ENCODE data around the gene NEU3.
"Not testable (repeated sequence)": the region's sequence is repeated elsewhere in the genome, so short reads cannot be mapped to it uniquely, and the experiment has no call there.

Gene NEU3

GRCh38 chr11:74988541-74989259 lies at the start of gene NEU3:
TSS of gene NEU3 (plus strand) at chr11:74988933. CDS start at chr11:74989061, 128 bp downstream.
- in situ Hi-C loops (cut with HindIII; ENCODE audit: low sequenced_read_pairs): no loop called here

- in situ Hi-C loops (cut with HindIII; ENCODE audit: low sequenced_read_pairs): no loop called here
Measured at GRCh38 chr11:74941492-74941891, 47.2 kb upstream of the NEU3 start.

DNA sequence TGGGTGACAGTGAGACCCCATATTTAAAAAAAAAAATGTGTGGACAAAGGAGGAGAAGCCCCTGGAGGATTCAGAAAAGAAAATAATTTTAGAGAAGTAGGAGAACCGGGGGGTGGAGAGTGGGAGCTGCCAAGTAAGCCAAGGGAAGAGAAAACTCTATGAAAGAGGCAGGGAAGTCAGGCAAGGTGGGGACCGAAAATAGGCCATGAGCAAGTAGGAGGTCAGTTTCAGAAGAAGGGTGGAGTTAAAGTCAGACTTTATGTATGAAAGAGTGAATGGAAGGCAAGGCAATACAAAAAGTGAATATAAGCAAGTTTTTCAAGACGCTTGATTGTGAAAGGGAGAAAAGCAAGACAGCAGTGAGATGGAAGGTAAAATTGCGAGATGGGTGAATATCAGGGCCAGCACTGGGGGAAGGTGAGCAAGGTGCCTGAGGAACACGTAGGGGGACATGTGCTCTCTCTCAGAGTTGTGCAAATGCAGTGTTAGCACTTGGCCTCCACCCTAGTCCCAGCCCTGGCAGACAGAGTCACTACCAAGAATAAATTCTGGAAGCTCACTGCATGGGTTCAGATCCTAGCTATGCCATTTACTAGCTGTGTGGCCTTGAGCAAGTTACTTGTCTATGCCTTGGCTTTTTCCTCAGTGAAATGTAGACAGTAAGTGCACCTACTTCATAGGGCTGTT lies 46.5 kb upstream of the NEU3 start:
- in situ Hi-C loops (cut with HindIII; ENCODE audit: low sequenced_read_pairs): no loop called here

- in situ Hi-C loops (cut with HindIII; ENCODE audit: low sequenced_read_pairs): no loop called here
Measured at GRCh38 chr11:74948546-74948897, 40.2 kb upstream of the NEU3 start.

- in situ Hi-C loops (cut with HindIII; ENCODE audit: low sequenced_read_pairs): no loop called here
Measured at GRCh38 chr11:74948898-74949752, 39.6 kb upstream of the NEU3 start, which contains the start of the genes SPCS2 and XRRA1. TSS of gene SPCS2 (plus strand) at chr11:74949266. CDS start at chr11:74949286, 20 bp downstream. TSS of gene XRRA1 (minus strand) at chr11:74949091. CDS start at chr11:74940878, 8,213 bp downstream.

DNA sequence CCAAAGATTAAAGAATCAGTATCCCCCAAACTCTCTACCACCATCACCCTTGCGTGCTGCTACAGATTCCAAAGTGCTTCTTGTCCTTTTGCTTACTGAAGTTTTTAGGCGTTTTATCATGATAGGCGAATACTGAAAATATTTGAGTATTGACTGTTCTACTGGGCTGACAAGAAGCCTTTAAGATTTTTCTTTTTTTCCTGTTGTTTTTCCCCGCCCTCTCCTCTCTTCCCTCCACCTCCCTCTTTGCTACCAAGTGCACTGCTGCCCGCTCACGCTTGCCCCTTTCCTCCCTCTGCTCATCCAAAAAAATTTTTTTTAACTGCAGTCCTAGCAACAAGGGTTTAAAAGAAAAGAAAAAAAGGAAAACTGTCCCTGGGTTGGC lies 39.0 kb upstream of the NEU3 start:
- in situ Hi-C loops (cut with HindIII; ENCODE audit: low sequenced_read_pairs): no loop called here

GRCh38 chr11:74950374-74950969 lies 38.3 kb upstream of the NEU3 start:
- in situ Hi-C loops (cut with HindIII; ENCODE audit: low sequenced_read_pairs): no loop called here

DNA sequence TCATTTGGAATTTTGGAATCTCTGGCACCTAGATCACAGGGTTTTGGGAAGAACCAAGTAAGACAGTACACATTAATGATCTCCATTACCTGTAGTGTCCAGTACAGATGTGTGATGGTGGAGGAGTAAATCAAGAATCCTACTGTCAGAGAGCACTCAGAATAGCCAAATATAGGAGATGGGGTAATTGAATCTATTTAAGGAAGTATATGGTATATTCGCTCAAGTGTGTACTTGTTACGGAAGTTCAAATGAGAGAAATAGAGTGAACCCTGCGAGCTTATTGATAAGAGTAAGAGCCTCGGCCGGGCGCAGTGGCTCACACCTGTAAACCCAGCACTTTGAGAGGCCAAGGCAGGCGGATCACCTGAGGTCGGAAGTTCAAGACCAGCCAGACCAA lies 37.5 kb upstream of the NEU3 start:
- in situ Hi-C loops (cut with HindIII; ENCODE audit: low sequenced_read_pairs): no loop called here

DNA sequence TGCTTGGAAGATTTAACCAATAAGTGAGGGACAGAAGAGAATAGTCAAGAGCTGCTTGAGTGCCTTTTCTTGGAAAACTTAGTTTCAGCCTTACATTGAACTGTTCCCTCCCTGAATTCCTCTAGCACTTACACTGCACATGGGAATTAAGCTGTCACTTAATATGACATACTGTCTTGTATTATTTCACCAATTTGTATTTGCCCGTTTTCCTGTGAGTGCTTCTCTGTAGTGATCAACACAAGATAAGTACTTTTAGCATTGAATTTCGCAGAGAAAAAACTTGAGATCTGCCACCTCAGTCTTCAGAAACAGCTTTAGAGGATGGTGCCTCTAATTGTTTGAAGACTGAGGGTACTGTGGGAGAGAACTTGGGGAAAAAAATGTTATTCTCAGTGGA lies 36.0 kb upstream of the NEU3 start:
- in situ Hi-C loops (cut with HindIII; ENCODE audit: low sequenced_read_pairs): no loop called here

DNA sequence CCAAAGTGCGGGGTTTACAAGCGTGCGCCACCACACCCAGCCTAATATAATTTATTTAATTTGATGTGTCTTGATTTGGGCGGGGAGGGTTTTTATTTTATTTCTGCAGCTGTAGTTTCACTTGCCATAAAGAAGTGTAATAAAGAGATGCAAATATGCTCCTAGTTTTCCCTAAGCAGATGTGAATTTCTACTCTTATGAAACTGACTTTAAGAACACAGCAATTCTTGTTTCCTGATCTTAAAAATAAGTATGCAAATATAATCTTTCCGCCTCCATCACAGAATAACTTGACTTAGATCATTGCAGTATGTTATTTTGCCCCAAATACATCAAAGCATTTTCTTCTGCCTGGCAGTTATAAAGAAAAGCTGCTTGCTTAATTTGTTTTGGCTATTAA lies 35.3 kb upstream of the NEU3 start:
- in situ Hi-C loops (cut with HindIII; ENCODE audit: low sequenced_read_pairs): no loop called here

DNA sequence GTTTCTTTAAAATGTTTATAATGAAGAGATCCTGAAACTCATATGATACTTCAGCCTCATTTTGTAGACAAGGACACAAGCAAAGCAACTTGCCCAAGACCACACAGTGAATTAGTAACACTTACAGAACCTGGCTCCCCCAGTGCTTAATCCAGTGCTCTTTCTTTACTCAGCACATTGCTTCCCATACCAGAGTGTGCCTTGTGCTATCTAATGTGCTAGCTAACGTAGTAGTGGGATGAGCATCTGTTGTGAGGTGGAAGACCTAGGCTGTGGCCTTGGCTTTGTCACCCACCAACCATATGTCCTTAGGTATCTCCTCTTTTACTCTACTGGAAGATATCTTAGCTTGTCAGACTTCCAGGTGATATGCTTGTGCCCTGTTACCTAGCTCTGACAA lies 34.5 kb upstream of the NEU3 start:
- in situ Hi-C loops (cut with HindIII; ENCODE audit: low sequenced_read_pairs): no loop called here

GRCh38 chr11:74956397-74957015 lies 32.2 kb upstream of the NEU3 start:
- in situ Hi-C loops (cut with HindIII; ENCODE audit: low sequenced_read_pairs): no loop called here

DNA sequence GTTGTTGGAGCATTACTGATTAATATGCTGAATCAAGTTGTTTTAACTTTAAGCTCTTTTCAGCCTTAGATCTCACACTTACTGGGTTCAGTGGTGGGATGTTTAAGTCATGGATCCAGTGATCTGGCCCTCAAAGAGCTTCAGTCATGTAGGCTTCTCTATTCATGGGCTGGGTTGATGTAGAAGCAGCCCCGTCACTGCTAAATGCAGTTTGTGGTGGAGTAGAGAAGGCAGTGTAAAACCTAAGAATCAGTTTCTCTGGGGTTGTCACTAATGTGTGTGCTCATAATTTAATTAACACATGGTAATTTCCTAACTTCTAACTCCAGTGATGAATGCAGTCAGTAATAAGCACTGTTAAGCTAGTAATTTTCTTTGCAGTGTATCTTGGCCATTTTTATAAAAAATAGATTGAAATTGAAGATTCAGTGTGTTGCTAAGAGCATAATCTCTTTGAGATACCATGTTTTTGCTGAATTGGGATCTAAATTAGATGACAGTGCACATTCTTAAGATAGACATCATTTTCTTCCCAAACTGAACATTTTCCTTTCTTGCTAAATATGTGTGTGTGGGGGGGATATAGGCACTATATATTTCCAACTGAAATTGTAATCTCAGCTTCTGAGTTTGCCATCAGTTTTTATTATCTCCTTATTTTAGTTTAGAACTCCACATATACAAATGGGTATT lies 30.6 kb upstream of the NEU3 start:
- in situ Hi-C loops (cut with HindIII; ENCODE audit: low sequenced_read_pairs): no loop called here

DNA sequence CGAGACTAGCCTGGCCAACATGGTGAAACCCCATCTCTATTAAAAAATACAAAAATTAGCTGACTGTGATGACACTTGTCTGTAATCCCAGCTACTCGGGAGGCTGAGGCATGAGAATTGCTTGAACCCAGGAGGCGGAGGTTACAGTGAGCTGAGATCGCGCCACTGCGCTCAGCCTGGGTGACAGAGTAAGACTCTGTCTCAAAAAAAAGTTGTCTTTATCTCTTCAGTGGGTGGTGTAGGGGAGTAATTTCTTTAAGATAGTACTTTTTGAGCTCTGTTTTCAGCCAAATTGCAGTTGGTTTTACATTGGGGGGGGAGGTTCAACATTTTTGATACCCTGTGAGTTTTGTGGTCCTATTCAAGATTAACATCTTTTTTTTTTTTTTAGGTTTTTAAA lies 28.6 kb upstream of the NEU3 start:
- in situ Hi-C loops (cut with HindIII; ENCODE audit: low sequenced_read_pairs): not testable (repeated sequence)

DNA sequence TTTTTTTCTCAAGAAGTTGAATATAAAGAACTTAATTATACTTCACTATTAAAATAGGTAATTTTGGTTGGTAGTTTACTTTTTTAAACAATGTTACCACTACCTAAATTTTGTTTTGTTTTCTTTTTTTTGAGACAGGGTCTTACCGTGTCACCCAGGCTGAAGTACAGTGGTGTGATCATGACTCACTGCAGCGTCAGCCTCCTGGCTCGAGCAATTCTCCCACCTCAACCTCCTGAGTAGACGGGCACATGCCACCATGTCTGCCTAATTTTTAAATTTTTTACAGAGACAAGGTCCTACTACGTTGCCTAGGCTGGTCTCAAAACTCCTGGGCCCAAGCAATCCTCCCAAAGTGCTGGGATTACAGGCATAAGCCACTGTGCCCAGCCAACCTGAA lies 22.1 kb upstream of the NEU3 start:
- in situ Hi-C loops (cut with HindIII; ENCODE audit: low sequenced_read_pairs): no loop called here

DNA sequence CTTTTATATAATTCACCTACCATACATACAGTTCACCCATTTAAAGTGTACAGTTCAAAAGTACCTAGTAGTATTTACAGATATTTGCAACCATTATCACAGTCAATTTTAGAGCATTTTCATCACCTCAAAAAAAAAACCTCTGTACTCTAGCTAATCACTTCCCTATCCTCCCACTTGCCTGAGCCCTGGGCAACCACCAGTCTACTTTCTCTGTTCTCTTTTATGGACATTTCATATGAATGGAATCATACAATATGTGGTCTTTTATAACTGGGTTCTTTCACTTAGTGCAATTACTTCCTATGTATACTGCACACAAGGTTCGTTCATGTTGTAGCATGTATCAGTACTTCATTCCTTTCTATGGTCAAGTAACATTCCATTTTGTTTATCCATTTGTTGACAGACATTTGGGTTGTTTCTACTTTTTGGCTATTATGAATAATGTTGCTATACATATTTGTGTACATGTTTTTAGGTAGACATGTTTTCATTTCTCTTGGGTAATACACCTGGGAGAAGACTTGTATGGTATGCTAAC lies 17.8 kb upstream of the NEU3 start:
- in situ Hi-C loops (cut with HindIII; ENCODE audit: low sequenced_read_pairs): no loop called here

DNA sequence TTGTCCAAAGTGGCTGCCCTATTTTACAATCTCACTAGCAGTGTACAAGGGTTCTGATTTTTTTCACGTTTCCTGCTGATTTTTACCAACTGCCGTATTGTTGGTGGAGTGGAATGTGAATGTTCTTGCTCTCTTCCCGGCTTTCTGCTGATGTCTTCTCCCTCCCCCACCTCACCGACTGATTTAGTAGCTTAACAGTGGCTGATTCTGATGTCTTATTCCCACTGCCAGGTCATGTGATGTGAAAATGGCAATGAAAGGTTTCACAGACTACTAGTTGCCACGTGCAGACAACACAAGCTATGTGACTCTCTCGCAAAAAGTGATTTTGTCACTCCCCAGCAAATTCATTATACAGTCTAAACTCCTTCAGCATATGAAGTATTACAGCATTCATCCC lies 17.3 kb upstream of the NEU3 start:
- in situ Hi-C loops (cut with HindIII; ENCODE audit: low sequenced_read_pairs): no loop called here

- in situ Hi-C loops (cut with HindIII; ENCODE audit: low sequenced_read_pairs): no loop called here
Measured at GRCh38 chr11:74978041-74978440, 10.7 kb upstream of the NEU3 start.

DNA sequence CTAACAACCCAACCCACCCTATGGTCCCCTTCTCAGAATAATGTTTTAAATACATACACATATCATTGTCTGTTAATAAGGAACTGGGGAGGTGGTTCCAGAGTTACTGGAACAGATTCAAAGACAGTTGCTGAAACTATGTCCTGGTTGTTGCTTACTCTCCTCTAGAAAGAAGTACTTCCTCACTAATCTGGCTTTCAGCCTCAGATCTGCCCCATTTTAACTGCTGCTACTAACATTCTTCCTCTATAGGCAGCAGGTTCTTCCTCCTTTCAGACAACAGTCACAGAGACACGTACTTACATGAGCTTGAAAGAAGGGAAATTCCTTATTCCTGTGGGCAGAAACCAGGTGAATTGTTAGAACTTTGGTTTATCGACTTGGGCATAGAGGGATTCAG lies 8.1 kb upstream of the NEU3 start:
- in situ Hi-C loops (cut with HindIII; ENCODE audit: low sequenced_read_pairs): no loop called here

GRCh38 chr11:74981888-74982287 lies 6.8 kb upstream of the NEU3 start:
- in situ Hi-C loops (cut with HindIII; ENCODE audit: low sequenced_read_pairs): no loop called here
